Suprapubic skin (tissue), 3 donors: Measurements from ENCODE around the gene CALML5.

Source experiments
- POLR2AphosphoS5 ChIP-seq, 3 donors: sonication (generic); formaldehyde crosslinking; IDR thresholded peaks; one replicate each; pipeline ENCODE4 v1.6.1; 2017; ENCODE audit warnings: antibody characterized with exemption in 3 of 3
- TF ChIP-seq, protein P1 (sequence below), 2 donors: fragments of 200-600 bp in 1 of 2; fragments of 450-650 bp in 1 of 2; sonication (generic) in 1 of 2; IDR thresholded peaks; one replicate each; pipeline ENCODE4 v1.5.1; 2016 to 2019; ENCODE audit warnings: antibody characterized with exemption in 2 of 2, mild to moderate bottlenecking in 1 of 2, moderate library complexity in 1 of 2

DNA sequence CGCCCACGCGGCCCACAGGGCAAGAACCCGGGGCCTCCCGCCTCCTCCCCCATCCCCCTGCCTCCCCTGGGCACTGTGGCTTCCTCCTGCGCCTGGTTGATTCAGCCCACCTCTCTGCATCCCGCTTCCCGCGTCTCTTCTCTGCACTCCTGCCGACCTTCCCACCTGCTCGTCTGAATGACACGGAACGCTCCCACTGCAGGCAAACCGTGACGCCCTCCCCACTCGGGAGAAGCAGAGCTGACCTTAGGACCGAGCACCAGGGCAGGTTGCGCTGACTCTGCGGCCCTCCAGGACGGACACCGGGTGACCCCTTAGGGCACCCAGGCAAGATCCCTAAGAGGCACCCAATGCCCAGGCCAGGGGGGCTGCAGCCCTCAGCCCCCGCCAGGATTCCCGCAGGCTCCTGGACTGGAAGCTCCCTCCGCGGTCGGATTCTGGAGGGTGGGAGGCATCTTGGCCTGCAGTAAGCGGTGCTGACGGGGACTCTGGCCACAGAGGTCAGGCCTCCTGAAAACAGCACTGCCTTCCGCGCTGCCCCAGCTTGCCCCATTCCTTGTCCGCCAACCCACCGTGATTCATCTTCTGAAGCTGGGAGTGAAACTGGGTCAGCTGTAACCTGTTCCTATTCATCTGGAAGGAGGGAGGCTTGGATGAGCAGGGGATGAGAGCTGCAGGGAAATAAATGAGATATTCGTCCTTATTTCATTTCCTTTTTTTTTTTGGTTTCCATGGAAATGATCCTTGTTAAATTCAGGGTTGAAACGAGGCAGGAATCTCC, 26.4 kb upstream of the CALML5 start:
- TF ChIP-seq, protein P1, sequence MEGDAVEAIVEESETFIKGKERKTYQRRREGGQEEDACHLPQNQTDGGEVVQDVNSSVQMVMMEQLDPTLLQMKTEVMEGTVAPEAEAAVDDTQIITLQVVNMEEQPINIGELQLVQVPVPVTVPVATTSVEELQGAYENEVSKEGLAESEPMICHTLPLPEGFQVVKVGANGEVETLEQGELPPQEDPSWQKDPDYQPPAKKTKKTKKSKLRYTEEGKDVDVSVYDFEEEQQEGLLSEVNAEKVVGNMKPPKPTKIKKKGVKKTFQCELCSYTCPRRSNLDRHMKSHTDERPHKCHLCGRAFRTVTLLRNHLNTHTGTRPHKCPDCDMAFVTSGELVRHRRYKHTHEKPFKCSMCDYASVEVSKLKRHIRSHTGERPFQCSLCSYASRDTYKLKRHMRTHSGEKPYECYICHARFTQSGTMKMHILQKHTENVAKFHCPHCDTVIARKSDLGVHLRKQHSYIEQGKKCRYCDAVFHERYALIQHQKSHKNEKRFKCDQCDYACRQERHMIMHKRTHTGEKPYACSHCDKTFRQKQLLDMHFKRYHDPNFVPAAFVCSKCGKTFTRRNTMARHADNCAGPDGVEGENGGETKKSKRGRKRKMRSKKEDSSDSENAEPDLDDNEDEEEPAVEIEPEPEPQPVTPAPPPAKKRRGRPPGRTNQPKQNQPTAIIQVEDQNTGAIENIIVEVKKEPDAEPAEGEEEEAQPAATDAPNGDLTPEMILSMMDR (IDR thresholded peaks at IDR 0.05), result no peak
- TF ChIP-seq POLR2AphosphoS5 (IDR thresholded peaks at IDR 0.05), result no peak
